Epidermal melanocyte (primary cell): ENCODE data around the gene WNT7A.

Source experiments
- DNase-seq: peaks from one replicate; pipeline ENCODE4 v3.0.0; 2011; ENCODE audit warnings: low spot score; ENCODE audit not compliant: insufficient read length

Gene WNT7A

DNA sequence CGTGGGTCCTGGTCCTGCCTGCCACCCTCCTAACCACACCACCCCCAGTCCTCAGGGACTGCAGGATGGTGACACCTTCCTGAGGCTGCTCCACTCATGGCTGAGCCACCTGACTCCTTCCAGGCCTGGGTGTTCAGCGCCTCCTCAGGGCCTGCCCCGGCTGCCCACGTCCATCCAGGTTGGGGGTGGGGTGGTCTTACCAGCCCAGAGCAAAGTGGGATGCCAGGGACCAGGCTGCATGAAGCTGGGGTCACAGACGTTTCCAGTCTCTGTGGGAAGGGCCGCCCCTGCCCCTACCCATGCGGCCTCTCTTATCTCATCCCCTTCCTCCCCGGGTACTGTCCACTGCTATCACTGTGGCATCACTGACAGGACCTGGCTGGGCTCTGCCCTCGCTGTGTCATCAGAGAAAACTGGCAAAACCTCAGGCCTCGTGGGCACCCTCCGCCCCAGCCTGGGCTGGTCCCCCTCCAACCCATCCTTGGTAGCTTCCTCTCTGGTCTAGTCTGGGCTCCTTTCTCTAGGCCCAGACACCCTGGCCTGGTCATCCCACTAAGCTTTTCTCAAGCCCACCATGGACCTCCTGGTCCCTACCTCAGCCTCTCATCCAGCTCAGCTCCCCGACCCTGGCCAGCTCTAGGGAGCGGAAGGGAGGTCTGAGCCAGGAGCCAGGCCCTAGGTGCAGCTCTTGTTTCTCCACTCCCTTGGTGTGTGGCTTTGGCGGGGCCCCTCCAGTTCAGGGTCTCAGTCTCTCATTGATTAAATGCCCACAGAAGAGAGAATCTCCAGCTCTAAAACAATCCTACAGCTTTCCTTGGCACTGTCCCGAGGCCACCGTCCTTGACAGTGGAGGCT, 32.9 kb downstream of the WNT7A start:
- no peak for DNase-seq

DNA sequence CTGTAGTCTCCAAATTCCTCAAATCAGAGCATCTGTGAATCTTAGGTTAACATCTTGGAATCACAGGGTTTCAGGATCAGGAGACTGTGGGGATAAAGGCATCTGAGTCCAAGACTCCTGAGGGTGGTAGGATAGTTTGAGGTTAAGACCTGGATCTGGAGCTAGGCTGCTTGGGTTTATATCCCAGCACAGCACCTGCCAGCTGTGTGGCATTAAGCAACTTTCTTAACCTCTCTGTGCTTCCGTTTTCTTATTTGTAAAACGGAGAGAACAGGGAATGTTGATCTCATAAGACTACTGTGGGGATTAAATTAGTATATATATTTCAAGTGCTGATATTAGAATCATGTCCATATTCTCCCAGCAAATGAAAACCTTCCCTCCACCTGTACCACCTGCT, 33.6 kb downstream of the WNT7A start:
- DNase-seq = no peak

DNA sequence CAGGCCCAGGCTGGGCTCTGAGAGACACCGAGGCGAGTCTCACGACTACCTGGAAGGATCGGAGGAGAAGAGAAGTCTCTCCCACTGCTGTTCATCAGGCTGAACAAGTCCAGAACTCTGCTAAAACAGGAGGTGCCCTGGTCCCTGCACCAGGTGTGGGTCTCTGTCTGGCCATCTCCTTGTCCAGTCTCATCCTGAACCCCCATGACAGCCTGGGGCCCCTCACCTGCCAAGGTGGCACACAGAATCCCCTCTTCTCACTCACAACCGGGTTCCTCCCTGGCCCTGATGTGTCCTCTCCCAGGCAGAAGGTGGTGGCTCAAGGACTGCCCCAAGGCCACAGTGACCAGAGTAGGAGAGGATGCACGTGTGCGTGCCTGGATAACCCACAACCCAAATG, 34.1 kb downstream of the WNT7A start:
- DNase-seq = no peak

DNA sequence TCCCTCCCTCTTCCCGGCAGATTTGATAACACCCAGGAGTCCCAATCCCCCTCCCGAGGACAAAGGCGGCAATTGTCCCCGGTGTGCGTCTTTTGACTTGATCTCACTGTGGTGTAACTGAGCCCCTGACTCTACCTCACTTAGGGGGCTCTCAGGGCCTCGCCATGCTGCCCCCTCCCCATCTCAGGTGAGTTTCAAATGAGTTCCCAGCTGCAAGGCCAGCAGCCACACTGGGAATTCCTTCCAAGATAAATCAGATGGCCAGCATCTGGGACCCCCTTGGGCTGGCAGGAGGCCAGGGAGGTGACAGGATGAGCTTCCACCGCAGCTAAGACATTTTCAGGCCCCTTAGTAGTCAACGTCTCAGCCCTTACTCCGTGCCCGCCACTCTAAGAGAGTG, 35.0 kb downstream of the WNT7A start:
- DNase-seq = no peak

DNA sequence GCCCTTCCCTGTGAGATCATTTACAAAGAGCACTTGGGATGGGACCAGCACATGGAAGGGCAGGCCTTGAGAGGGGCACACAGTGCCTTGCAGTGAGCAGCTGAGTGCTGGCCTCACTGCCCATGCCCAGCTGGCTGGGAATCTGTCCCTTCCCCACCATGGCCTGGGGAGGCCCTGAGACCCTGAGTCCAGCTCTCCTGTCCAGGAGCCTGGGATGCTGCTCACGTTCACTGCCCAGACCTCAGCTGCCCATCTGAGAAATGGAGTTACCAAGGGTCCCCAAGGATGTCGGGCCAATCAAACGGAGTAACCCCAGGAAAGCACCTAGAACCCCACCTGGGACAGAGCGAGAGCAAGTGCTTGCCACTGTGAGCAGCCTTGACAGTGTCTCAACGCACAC, 35.6 kb downstream of the WNT7A start:
- no peak for DNase-seq

DNA sequence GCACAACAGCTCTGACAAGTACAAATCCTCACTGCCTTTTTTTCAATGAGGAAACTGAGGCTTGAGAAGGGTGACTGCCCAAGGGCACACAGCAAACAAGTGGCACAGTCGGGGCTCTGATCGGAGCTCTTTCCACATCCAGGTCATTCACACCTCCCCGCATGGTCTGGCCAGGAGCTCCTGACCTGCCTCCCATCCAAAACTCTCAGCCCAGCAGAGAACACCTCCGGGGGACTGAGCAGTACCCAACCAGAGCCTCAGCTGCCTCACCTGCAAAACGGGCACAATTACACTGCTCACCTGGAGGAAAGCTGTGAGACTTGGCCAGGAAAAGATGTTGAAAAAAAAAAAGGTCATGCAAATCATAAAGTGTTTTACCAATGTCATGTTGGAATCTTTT, 36.5 kb downstream of the WNT7A start:
- DNase-seq = no peak

DNA sequence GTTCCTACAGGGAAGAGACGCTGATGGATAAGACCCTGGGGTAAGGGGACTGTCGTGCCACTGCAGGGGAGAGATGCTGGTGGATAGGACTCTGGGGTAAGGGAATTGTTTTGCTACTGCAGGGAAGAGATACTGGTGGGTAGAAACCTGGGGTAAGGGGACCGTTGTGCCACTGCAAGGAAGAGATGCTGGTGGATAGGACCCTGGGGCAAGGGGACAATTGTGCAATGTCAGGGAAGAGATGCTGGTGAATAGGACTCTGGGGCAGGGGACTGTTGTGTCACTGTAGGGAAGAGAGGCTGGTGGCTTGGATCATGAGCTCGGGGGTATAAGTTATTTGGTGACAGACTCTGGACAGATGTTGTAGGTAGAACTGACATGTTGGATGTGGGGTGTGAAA, 37.6 kb downstream of the WNT7A start:
- DNase-seq = no peak

DNA sequence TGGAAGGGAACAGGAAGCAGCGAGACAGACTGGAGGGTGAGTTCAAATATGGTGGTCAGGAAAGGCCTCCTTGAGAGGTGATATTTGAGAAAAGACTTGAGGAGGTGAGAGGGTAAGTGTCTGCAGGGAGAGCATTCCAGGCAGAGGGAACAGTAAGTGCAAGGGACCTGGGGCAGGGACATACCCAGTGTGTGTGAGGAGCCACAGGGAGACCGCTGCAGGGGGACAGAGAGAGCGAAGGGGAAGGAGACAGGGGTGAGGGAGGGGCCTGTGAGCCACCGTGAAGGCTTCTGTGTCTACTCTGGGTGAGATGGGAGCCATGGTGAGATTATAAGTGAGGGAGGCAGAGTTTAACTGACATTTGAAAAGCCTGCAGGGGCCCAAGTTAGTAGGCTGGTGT, 38.0 kb downstream of the WNT7A start:
- no peak for DNase-seq

DNA sequence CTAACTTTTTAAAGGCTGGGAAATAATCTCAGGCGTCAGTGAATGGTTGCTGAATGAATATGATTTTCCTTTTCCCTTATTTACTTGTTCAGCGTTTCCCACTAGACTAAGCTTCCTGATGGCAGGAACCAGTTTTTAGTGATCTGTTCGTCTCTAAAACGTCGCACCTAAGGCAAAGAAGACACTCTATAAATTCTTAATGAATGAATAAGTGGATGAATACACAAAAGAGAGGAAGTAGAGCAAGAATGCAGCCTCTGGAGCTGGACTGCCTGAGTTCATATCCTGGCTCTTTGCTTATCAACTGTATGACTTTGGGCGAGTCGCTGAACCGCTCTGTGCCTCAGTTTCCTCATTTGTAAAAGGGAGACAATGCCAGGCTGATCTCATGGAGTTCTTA, 38.7 kb downstream of the WNT7A start:
- no peak for DNase-seq

DNA sequence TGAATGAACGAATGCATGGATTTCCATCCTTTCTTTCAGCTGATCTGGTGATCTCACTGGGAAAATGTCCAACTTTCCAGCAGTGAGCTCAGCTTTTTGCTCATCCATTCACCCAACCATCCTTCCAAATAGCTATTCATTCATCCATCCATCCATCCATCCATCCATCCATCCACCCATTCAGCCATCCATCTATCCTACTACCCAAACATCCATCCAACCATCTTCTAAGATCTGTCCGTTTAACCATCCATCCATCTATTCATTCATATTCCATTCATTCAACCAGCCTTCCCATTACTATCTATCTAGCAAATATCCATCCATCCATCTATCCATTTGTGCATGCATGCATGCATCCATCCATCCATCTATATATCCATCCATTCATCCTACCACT, 39.4 kb downstream of the WNT7A start:
- no peak for DNase-seq

DNA sequence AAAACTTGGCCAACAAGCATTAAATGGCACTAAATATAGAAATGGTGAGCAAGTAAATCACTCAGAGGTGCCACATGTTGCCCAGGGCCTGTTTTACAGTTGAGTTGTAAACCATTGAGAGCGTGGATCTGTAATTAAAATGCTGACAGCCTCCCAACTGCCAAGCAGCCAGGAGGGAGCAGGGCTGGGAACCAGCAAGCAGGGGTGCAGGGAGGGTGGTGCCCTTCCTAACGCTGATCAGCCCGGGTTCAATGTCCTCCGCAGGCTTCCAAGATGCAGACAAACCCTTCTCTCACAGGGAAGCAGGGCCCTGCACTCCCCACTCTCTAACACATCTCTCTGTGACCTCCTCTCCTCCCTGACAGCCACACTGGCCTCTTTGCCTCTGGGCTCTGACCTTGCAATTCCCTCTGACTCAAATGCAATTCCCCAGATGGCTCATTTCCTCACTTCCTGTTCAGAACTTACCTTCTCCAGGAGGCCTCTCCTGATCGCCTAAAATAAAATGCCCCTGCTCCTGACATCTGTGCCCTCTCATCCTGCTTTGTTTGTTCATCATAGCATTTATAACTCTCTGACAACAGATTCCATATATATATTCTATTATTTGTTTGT, 40.0 kb downstream of the WNT7A start:
- no peak for DNase-seq

DNA sequence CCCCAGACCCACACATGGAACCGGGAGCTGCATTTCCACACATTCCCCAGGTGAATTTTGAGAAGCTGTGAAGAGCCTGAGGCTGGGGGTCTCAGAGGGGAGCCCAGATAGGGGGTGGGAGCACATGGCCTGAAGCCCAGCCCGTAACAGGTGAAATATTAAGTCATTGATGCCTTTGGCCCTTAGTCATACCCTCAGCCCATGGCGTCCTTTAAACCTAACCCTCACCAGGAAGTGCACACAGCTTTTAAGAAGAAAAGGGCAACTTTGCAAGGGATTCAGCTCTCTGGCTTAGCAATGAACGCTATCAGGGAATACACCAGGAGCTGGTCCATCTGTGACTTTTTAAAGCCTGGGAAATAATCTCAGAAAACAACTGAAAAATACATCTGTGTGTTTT, 40.6 kb downstream of the WNT7A start:
- no peak for DNase-seq

DNA sequence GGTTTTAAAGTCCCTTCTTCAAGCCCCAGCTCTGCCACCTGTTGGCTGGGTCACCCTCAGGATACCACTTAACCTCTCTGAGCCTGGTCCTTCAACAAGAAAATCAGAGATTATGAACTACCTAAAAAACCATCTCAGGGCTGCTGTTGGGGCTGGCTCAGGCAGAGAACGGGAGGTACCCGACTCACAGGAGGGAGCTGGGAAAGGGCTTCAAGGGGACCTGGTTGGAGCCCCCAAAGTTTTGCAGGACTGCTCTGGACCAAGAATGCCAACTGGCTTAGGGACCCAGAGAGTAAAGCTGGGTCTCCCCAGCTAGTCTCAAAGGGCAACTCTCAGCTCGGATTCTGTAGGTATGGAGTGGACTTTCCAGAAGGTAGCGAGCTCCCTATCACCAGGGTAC, 41.5 kb downstream of the WNT7A start:
- DNase-seq = no peak

DNA sequence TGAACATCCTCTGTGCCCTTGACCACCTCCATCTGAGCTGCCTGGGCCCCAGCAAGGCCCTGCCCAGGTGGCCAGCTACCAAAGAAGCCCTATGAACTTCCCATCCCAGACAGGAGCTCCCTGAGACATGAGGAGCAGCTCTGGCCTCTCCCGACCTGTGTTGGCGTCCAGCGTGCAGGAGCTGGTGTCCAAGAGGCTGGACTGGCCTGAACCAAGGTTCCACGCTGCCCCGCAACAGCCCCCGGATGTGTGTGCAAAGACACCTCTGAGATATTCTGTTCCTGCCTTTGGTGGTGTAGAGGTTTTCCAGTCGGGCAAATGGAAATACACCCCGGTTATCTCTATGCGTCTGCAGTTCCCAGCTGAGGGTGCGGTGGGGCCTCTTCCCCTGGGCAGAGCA, 42.1 kb downstream of the WNT7A start:
- no peak for DNase-seq

DNA sequence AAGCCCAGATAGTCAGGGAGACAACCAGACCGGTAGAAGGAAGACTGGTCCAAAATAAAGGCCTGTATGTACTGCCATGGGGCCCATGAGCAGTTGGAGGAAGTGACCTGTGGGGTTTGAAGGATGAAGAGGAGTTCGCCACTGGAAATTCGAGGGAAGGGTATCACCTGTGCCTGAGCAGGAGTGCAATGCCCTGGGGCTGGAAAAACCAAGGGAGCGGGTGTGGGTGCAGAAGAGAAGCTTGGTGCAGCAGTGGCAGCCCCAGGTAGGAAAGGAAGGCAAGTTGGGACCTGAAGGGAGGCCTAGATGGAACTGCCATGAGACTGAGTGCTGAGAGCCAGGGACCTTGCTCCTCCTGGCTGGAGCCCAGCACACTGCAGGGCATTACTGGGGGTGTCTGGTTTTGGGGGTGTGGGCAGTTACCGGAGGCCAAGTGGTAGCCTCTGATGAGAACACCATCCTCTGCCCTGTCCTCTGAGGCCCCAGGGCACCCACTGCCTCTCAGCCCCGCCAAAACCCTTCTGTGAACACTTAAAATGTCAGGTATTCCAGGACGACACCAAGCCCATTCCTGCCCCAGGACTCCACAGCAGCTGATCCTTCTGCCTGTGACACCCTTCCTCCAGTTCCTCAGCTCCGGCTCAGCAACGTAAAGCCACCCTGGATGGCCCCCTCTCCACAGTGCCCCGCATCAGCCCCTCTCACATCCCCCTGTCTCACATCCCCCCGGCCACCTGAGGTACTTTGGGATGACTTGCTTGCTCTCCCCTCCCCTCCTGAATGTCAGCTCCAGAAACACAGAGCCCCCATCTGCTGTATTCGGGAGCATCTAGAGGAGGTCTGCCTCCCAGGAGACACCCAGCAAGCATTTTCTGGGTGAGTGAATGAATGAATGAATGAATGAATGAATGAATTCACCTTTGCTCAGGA, 42.9 kb downstream of the WNT7A start:
- no peak for DNase-seq

DNA sequence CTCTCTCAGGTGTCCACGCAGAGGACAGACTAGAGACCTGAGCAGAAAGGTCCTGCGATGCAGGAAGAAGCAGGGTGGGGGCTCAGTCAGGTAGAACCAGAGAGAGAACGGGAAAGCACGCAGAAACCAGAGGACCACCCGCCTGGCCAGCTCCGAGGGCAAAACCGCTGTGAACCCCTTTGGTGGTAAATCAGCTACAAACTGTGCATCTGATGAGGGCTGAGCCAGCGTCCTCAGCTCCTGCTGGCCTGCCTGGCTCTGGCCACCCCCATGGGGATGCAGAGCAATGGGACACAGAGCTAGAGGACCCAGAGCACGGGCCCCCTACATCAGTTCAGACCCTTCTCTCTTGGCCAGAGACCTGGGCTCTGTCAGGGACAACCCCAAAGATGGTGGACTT, 44.6 kb downstream of the WNT7A start:
- no peak for DNase-seq

DNA sequence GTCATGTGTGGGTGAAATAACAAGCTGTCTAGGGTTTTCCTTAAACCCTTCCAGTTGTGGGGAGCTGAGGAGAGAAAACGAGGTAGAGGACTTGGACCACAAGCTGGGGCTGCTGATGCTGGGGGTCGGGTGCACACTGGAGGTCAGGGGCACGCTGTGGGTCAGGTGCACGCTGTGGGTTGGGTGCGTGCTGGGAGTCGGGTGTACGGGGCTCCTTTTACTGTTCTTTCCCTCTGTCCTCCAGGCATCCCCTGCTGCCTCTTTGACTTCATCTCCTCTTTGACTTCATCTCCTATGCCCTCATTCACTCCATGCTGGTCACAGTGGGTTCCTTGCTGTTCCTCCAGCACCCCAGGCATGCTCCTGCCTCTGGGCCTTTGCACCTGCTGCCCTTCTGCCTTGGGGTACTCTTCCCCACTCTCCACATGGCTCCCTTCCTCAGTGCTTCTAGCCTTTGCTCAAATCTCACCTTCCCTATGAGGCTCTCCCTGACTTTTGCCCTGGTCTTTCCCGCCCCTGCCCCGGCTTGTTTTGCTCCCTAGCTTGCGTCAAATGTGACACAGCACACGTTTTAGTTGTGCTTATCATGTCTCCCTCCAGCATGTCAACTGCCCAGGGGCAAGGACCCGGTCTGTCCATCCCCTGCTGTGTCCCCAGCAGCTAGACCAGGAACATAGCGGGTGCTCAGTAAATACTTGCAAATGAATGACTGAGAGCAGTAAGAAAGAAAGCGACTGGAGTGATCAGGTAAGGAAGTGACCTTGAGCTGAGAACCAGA, 45.4 kb downstream of the WNT7A start:
- no peak for DNase-seq

DNA sequence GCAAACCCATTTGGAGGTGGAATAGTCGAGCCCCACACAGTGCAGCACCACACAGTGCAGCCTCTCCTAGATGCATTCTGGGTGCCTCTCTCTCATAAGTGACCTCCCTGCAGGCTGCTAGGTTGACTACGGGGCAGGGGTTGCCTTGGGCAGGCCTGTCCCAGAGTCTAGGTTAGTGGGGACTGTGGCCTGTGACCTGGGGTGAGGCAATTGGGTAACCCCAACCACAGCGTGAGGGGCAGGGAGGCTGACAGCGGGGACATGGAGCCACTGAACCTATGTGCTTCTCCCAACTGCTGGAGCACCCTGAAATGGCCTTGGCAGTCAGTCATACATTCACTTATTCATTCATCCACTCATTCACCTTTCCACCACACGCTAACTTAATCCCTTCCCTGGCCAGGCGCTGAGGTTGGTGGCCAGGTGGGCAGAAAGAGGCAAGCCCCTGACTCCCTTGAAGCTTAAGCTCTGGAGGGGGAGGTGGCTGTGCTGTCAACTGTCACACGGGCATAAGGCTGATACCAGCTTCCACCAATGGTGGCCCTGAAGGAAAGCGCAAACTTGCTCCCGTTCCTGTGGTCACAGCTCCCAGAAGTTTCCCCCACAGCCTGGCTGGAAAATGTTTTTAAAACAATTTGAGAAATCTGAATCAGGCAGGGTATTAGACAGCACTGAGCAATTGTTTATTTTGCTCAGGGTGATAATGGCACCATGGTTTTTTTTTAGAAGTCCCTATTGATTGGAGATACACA, 46.2 kb downstream of the WNT7A start:
- no peak for DNase-seq

DNA sequence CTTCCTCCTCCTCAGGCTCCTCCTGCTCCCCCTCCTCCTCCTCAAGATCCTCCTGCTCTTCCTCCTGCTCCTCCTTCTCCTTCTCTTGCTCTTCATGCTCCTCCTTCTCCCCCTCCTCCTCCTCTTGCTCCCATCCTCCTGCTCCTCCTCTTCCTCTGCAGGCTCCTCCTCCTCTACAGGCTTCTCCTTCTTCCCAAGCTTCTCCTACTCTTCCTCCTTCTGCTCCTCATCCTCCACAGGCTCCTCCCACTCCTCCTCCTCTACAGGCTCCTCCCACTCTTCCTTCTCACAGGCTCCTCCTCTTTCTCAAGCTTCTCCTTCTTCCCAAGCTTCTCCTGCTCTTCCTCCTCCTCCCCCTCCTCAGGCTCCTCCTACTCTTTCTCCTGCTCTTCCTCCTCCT, 47.7 kb downstream of the WNT7A start:
- DNase-seq = no peak

DNA sequence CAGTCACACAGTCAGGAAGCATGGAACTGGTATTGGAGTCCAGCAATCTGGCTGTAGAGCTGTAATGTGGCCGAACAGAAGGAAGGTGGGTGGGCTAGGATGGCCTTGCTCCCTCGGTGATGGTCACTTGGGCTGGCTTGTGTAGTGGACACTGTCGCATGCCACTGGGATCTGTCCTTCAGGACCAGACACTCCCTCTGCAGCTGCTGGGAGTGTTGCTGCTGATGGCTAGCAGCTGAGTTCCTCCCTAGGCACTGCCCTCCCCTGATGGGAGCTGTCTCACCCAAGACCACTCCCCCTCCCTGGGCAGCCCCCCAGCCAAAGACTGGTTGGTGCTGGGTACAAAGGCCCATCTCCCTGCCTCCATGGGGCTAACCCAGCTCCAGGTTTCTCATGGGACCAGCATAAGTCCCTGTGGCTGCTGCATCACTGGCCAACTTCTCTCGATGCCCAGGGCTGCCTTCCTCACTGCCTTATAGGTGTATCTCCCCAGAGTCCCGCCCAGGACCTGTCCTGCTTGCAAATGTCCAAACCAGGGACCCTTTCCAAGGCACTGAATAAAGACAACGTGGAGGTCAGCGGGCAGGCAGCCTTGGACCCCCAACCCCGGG, 48.4 kb downstream of the WNT7A start:
- no peak for DNase-seq
